WI38 (cell line): ENCODE data around the gene ZNF423.

Source experiments
- H3K4me3 ChIP-seq: 2 replicates; pipeline ENCODE4 v1.5.1; 2011; ENCODE audit warnings: low read depth, mild to moderate bottlenecking, control low read depth, low read length
- TF ChIP-seq, protein P1 (sequence below): IDR thresholded peaks from 2 replicates; pipeline ENCODE4 v1.5.1; 2012; ENCODE audit warnings: low read depth, mild to moderate bottlenecking, control low read depth, low read length

The ZNF423 gene

DNA sequence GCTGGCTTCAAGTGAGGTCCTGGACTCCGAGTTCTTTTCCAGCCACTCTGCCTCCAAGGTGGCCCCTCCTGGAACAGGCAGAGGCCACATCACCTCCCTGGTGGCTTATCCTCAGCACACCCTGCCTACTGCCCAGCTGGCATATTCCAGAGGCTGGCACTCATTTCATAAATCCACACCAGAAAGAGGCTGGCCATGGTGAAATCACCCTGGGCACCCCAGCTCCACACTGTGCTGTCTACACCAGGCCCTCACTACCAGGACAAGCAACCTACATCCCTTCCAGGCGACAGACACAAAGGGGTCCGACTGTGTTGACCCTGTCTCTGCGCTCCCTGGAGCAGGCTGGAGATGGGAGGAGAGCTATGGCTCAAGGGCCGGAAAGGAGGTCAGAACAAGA, 382.1 kb downstream of the ZNF423 start:
- TF ChIP-seq, protein P1, sequence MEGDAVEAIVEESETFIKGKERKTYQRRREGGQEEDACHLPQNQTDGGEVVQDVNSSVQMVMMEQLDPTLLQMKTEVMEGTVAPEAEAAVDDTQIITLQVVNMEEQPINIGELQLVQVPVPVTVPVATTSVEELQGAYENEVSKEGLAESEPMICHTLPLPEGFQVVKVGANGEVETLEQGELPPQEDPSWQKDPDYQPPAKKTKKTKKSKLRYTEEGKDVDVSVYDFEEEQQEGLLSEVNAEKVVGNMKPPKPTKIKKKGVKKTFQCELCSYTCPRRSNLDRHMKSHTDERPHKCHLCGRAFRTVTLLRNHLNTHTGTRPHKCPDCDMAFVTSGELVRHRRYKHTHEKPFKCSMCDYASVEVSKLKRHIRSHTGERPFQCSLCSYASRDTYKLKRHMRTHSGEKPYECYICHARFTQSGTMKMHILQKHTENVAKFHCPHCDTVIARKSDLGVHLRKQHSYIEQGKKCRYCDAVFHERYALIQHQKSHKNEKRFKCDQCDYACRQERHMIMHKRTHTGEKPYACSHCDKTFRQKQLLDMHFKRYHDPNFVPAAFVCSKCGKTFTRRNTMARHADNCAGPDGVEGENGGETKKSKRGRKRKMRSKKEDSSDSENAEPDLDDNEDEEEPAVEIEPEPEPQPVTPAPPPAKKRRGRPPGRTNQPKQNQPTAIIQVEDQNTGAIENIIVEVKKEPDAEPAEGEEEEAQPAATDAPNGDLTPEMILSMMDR, result no peak
- H3K4me3 ChIP-seq, result no peak overlapping the region

DNA sequence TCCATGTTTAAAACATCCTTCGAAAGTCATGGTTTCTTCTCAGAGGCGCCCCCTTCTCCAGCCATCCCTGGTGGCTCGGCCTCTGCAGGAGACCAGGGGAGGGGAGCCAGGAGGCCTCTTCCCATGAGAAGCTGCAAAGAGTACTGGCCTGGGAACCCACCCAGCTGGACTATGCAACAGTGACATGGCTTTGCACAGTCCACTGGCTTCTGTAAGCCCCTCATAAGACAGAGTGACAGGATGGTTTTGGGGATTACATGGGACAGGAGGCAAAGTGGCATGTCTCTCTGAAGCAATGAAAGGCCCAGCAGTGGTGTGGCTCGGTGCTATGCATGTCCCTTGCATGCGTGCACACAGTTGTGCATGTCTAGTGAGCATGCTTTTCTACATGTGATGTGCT, 382.8 kb downstream of the ZNF423 start:
- TF ChIP-seq, protein P1, result no peak

DNA sequence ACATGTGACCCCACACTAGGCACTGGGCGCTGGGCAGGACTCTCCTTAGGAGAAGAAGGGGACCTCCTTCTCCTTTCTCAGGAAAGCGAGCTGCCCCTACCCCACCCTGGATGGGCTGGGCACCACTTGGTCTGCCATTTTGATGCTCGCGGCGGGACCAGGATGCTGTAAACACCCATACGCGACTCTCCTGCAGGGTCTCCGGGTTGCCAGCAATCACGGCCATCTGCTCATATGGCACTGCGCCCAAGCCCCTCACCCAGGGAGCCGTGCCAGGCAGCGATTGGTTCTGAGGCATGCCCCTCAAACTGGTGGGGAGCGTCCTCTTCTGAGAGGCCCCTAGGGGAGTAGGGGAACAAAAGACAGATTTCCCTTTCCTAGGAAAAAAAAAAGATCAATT, 383.3 kb downstream of the ZNF423 start:
- H3K4me3 ChIP-seq, result no peak overlapping the region
- TF ChIP-seq, protein P1, result no peak

More for the DNA sequence above, 382.8 kb downstream of the ZNF423 start:
- H3K4me3 ChIP-seq, result no peak overlapping the region

DNA sequence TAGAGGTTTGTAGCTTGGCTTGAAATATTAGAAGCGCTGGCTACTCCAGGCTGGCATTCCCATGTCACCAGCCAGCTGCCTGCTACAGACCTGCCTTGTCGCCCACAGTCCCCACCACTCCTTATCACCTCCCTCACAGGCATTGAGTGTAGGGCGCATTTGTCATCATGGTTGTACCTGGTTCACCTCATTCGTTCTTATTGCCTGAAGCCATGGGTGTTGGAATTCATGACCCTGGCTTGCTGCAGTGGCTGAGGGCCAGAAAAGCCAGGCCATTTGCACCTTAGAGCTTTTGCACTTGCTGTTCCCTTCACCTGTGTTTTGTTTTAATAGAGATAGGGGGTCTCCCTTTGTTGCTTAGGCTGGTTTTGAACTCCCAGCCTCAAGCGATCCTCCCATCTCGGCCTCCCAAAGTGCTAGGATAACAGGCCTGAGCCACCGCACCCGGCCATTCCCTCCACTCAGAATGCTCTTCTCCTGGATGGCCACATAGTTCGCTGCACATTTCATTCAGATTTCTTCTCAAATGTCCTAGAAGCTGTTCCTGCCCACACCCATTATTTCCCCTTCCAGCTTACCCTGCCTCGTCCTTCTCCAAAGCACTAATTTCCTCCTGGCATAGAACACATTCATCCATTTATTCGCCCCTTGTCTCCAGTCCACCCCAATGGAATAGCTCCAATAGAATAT, 384.7 kb downstream of the ZNF423 start:
- TF ChIP-seq, protein P1, result no peak
- H3K4me3 ChIP-seq, result no peak overlapping the region

DNA sequence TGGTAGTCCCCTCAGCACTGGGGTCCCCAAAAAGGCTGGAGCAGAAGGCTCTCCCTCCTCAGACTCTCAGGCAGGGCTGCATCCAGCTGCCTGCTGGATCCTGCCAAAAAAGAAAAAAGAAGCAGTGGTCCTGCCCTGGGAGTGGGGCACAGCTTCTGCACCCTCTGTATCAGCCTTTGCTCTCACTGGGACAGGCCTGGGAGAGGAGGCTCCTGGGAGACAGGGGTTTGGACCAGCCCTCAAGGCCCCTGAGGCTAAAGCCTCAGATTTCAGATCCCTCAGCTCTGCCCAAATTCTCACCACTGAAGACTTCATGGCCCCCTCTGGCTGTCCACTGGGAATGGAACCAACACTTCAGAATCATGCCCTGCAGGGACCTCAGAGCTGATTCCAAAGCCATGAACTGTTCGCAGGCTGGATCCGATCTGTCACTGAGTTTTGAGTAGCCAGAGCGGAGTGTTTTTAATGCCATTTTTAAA, 385.4 kb downstream of the ZNF423 start:
- no peak overlapping the region for H3K4me3 ChIP-seq
- TF ChIP-seq, protein P1, result no peak

DNA sequence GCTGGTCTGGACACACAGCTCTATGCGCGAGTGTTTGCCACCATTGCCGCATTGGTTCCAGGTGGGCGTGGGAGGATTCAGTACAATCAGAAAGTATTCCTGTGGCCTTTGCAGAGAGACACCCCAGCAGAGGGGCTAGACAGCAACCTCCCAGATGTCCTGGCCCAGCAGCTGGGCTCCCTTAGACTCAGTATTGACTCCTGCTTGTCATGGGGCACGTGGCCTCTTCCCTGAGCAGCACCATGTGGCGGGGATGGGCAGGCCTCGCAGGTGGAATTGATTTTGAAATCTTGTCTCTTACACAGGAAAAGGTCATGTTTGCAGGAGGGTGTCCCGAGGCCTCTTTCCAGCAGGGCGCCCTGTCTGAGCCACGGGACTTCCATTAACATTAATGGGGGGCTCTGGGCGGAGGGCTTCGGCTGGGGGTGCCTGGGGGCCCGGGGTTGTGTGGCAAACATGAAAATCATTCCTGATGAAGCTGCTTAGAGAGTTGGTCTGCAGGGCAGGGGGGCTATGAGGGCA, 385.9 kb downstream of the ZNF423 start:
- TF ChIP-seq, protein P1, result no peak
- no peak overlapping the region for H3K4me3 ChIP-seq

DNA sequence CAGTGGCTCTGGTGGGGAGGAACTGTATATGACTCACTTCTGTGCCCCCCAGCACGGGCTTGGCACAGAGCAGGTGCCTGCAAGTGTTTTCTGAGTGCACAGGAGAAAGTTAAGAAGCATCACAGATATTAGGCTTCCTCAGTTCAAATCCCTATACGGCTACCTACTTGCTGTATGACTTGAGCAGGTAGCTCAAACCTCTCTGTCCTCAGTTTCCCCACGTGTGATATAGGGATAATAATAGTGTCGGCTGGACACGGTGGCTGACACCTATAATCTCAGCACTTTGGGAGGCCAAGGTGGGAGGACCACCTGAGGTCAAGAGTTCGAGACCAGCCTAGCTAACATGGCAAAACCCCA, 386.6 kb downstream of the ZNF423 start:
- TF ChIP-seq, protein P1, result no peak
- no peak overlapping the region for H3K4me3 ChIP-seq
